HepG2 (cell line): ENCODE data around the gene BRAP. TPM values are rescaled to one million over a fixed set of nuclear protein-coding genes. Genes with fewer than 3 reads are reported as not detected.

ENCODE experiments used
- ADNP ChIP-seq: sonication (generic); formaldehyde crosslinking; IDR thresholded peaks from 2 replicates; pipeline ENCODE4 v1.4.0; 2020; ENCODE audit warnings: missing genetic modification reagents
- ATF2 ChIP-seq: sonication (generic); formaldehyde crosslinking; IDR thresholded peaks from 2 replicates; pipeline ENCODE4 v1.4.0; 2020; ENCODE audit warnings: missing genetic modification reagents
- ATF3 ChIP-seq: sonication (generic); formaldehyde crosslinking; IDR thresholded peaks from 2 replicates; pipeline ENCODE4 v1.4.0; 2020; ENCODE audit warnings: missing genetic modification reagents
- ATRX ChIP-seq: sonication (generic); formaldehyde crosslinking; IDR thresholded peaks from 2 replicates; pipeline ENCODE4 v1.4.0; 2020; ENCODE audit warnings: missing genetic modification reagents, borderline replicate concordance
- BCLAF1 ChIP-seq: fragments of 450-650 bp; IDR thresholded peaks from 2 replicates; pipeline ENCODE4 v1.6.1; 2017; ENCODE audit warnings: mild to moderate bottlenecking
- BRF2 ChIP-seq: sonication (generic); formaldehyde crosslinking; IDR thresholded peaks from 2 replicates; pipeline ENCODE4 v1.8.1; 2022; ENCODE audit warnings: mild to moderate bottlenecking, missing genetic modification reagents
- DNMT1 ChIP-seq: sonication (generic); formaldehyde crosslinking; IDR thresholded peaks from 2 replicates; pipeline ENCODE4 v1.5.1; 2020; ENCODE audit warnings: mild to moderate bottlenecking, missing genetic modification reagents
- JUN ChIP-seq: sonication (generic); formaldehyde crosslinking; IDR thresholded peaks from 2 replicates; pipeline ENCODE4 v1.4.0; 2020; ENCODE audit warnings: mild to moderate bottlenecking, missing genetic modification reagents
- KAT8 ChIP-seq: IDR thresholded peaks from 2 replicates; pipeline ENCODE4 v1.6.1; 2016; ENCODE audit warnings: missing genetic modification reagents, missing compliant biosample characterization
- MEIS1 ChIP-seq: sonication (generic); formaldehyde crosslinking; IDR thresholded peaks from 2 replicates; pipeline ENCODE4 v1.9.0; 2021; ENCODE audit warnings: mild to moderate bottlenecking, missing genetic modification reagents, moderate library complexity, borderline replicate concordance
- MLX ChIP-seq: IDR thresholded peaks from 2 replicates; pipeline ENCODE4 v1.6.1; 2016
- NCOA2 ChIP-seq: sonication (generic); formaldehyde crosslinking; IDR thresholded peaks from 2 replicates; pipeline ENCODE4 v1.8.0; 2022; ENCODE audit warnings: inconsistent platforms
- RAD51 ChIP-seq: fragments of 450-650 bp; IDR thresholded peaks from 2 replicates; pipeline ENCODE4 v1.6.1; 2016; ENCODE audit warnings: borderline replicate concordance
- SETDB1 ChIP-seq: sonication (generic); formaldehyde crosslinking; IDR thresholded peaks from 2 replicates; pipeline ENCODE4 v1.5.1; 2020; ENCODE audit warnings: missing genetic modification reagents, mild to moderate bottlenecking, borderline replicate concordance
- SKI ChIP-seq: fragments of 450-650 bp; IDR thresholded peaks from one replicate; pipeline ENCODE4 v1.6.1; 2018; ENCODE audit warnings: mild to moderate bottlenecking; ENCODE audit not compliant: partially characterized antibody
- SNAPC2 ChIP-seq: sonication (generic); formaldehyde crosslinking; IDR thresholded peaks from 2 replicates; pipeline ENCODE4 v1.8.1; 2022; ENCODE audit warnings: mild to moderate bottlenecking, missing genetic modification reagents
- ZBTB39 ChIP-seq: sonication (generic); formaldehyde crosslinking; IDR thresholded peaks from 2 replicates; pipeline ENCODE4 v1.5.0; 2020; ENCODE audit warnings: missing genetic modification reagents
- ZNF235 ChIP-seq: sonication (generic); formaldehyde crosslinking; IDR thresholded peaks from 2 replicates; pipeline ENCODE4 v1.8.1; 2023; ENCODE audit warnings: mild to moderate bottlenecking, missing genetic modification reagents, borderline replicate concordance
- ZNF841 ChIP-seq: sonication (generic); formaldehyde crosslinking; IDR thresholded peaks from 2 replicates; pipeline ENCODE4 v1.8.1; 2023; ENCODE audit warnings: missing genetic modification reagents, borderline replicate concordance
- polyA plus RNA-seq, 8 experiments: library from polyadenylated mRNA; depleted of rRNA in 3 of 8; stranded (reverse) in 7 of 8; unstranded in 1 of 8; fragments of >200 nt; fragmentation: Illumina TruSeq in 4 of 8; extraction: Trizol in 4 of 8; gene quantifications; 2 replicates each; pipeline versions ENCODE4 v1.2.1 to v1.2.3, GENCODE V29; 2011 to 2016; ENCODE audit warnings: low read depth in 4 of 8, missing spikeins in 1 of 8, mixed read lengths in 1 of 8; ENCODE audit not compliant: insufficient read depth in 1 of 8
- total RNA-seq, 5 experiments: library from RNA; depleted of rRNA; stranded (reverse); fragments of >200 nt; fragmentation: Illumina TruSeq; extraction: Trizol; gene quantifications; 2 replicates each; pipeline ENCODE4 v1.2.3, GENCODE V29; 2016; ENCODE audit warnings: low read depth in 1 of 5

Gene BRAP
- total and polyA plus RNA-seq, 2 of the 13 experiments (the other 11 are each of a cell fraction or from before 2014, with no cell fraction given) = 8.1 to 15.4 TPM

- TF ChIP-seq NCOA2 (CRISPR knock-in tag) (no peak), ATRX (CRISPR knock-in tag) (no peak), JUN (CRISPR knock-in tag) (no peak), DNMT1 (CRISPR knock-in tag) (0 out of 2 replicates have a peak, but pooled peaks have one; percentile 71), BCLAF1 (no peak), SNAPC2 (no peak), ZBTB39 (no peak), ADNP (CRISPR knock-in tag) (no peak), SKI (no peak), ZNF235 (CRISPR knock-in tag) (0 out of 2 replicates have a peak, but pooled peaks have one; percentile 2), RAD51 (no peak), ATF2 (no peak), KAT8 (CRISPR knock-in tag) (no peak), ZNF841 (CRISPR knock-in tag) (no peak), MEIS1 (0 out of 2 replicates have a peak, but pooled peaks have one; percentile 3), MLX (CRISPR knock-in tag) (no peak), ATF3 (no peak), BRF2 (CRISPR knock-in tag) (no peak), SETDB1 (CRISPR knock-in tag) (no peak)
These were observed 390 bp downstream of the BRAP start (continued) for GRCh38 chr12:111685322-111685810.
